Globus pallidus (tissue), 1 donor: Measurements from ENCODE around the gene RBM10.

Experiments
- DNase-seq: peaks from one replicate; pipeline ENCODE4 v3.0.0-alpha.2; 2015; ENCODE audit warnings: low spot score

The RBM10 gene

GRCh38 chrX:47175588-47175980 lies 30.6 kb downstream of the RBM10 start:
- DNase-seq, result no peak

GRCh38 chrX:47176101-47176740 lies 31.2 kb downstream of the RBM10 start:
- DNase-seq, result no peak

- no peak for DNase-seq
These were observed 32.1 kb downstream of the RBM10 start for GRCh38 chrX:47177079-47177478.

- no peak for DNase-seq
These were observed 33.3 kb downstream of the RBM10 start for GRCh38 chrX:47178337-47178736.

- DNase-seq, result peak; percentile 74
These were observed 34.4 kb downstream of the RBM10 start for GRCh38 chrX:47179221-47179927.

- no peak for DNase-seq
These were observed 34.9 kb downstream of the RBM10 start for GRCh38 chrX:47179928-47180255.

- DNase-seq, result no peak
These were observed 35.3 kb downstream of the RBM10 start for GRCh38 chrX:47180346-47180745.

- no peak for DNase-seq
These were observed 36.3 kb downstream of the RBM10 start for GRCh38 chrX:47181301-47181700.

- DNase-seq, result no peak
These were observed 37.2 kb downstream of the RBM10 start for GRCh38 chrX:47182106-47182700.

GRCh38 chrX:47184486-47184885 lies 39.5 kb downstream of the RBM10 start:
- no peak for DNase-seq

GRCh38 chrX:47185241-47185640 lies 40.2 kb downstream of the RBM10 start:
- DNase-seq, result no peak

GRCh38 chrX:47186096-47186740 lies 41.2 kb downstream of the RBM10 start:
- DNase-seq, result no peak

- DNase-seq, result no peak
These were observed 42.2 kb downstream of the RBM10 start for GRCh38 chrX:47187106-47187677.

GRCh38 chrX:47189906-47190305 lies 44.9 kb downstream of the RBM10 start:
- no peak for DNase-seq

GRCh38 chrX:47190445-47191269 lies 45.6 kb downstream of the RBM10 start:
- DNase-seq, result peak; percentile 84

GRCh38 chrX:47191331-47191730 lies 46.3 kb downstream of the RBM10 start:
- no peak for DNase-seq

- DNase-seq, result no peak
These were observed 46.9 kb downstream of the RBM10 start for GRCh38 chrX:47191806-47192401.

- peak; percentile 91 for DNase-seq
These were observed 48.6 kb downstream of the RBM10 start, which contains the start of gene UBA1 for GRCh38 chrX:47193475-47194193. UBA1 (plus strand) TSS chrX:47193829; CDS start chrX:47198803, 4,974 bp downstream.

GRCh38 chrX:47194194-47194787 lies 49.3 kb downstream of the RBM10 start:
- no peak for DNase-seq

GRCh38 chrX:47196098-47196497 lies 51.1 kb downstream of the RBM10 start:
- no peak for DNase-seq
